ENCODE results near the gene RIC8A. TPM values are rescaled to one million over a fixed set of nuclear protein-coding genes. Genes with fewer than 3 reads are reported as not detected.

The RIC8A gene
- total RNA-seq, 1 donor from 2014 or later: 103 TPM

- intact Hi-C loops (cut with DNase I): no loop called here
- DNase-seq: no peak
- no peak for ATAC-seq
- H3K36me3 ChIP-seq: peaks cover 67% of the 10 kb centered on the region
- H3K4me3 ChIP-seq: peak overlapping the region; percentile 74
- H3K27me3 ChIP-seq (ENCODE audit: low read depth): no peaks in the 10 kb centered on the region
- no peaks in the 10 kb centered on the region for H3K9me3 ChIP-seq
- no peak for TF ChIP-seq CTCF (IDR thresholded peaks at IDR 0.05)
- peaks cover 33% of the 10 kb centered on the region for H3K4me1 ChIP-seq
- peak overlapping the region; percentile 99 for H3K27ac ChIP-seq
Measured at GRCh38 chr11:210803-211180, 3.3 kb downstream of the RIC8A start.

GRCh38 chr11:211295-211694 lies 3.8 kb downstream of the RIC8A start:
- Histone ChIP-seq H3K9me3 (no peaks in the 10 kb centered on the region), H3K27ac (no peak overlapping the region), H3K4me3 (no peak overlapping the region), H3K36me3 (peaks cover 71% of the 10 kb centered on the region), H3K4me1 (peaks cover 28% of the 10 kb centered on the region), H3K27me3 (ENCODE audit: low read depth) (no peaks in the 10 kb centered on the region)
- TF ChIP-seq CTCF (IDR thresholded peaks at IDR 0.05): no peak
- no peak for DNase-seq
- intact Hi-C loops (cut with DNase I): no loop called here
- ATAC-seq: no peak

GRCh38 chr11:211741-212140 lies 4.2 kb downstream of the RIC8A start:
- intact Hi-C loops (cut with DNase I): no loop called here
- H3K4me3 ChIP-seq: no peak overlapping the region
- no peak overlapping the region for H3K27ac ChIP-seq
- no peak for DNase-seq
- peaks cover 75% of the 10 kb centered on the region for H3K36me3 ChIP-seq
- no peaks in the 10 kb centered on the region for H3K9me3 ChIP-seq
- no peak for TF ChIP-seq CTCF (IDR thresholded peaks at IDR 0.05)
- H3K27me3 ChIP-seq (ENCODE audit: low read depth): no peaks in the 10 kb centered on the region
- no peak for ATAC-seq
- H3K4me1 ChIP-seq: peaks cover 26% of the 10 kb centered on the region

- TF ChIP-seq CTCF (IDR thresholded peaks at IDR 0.05): no peak
- no peak overlapping the region for H3K4me3 ChIP-seq
- ATAC-seq: no peak
- DNase-seq: no peak
- intact Hi-C loops (cut with DNase I): no loop called here
- peaks cover 76% of the 10 kb centered on the region for H3K36me3 ChIP-seq
- no peaks in the 10 kb centered on the region for H3K9me3 ChIP-seq
- H3K4me1 ChIP-seq: peaks cover 26% of the 10 kb centered on the region
- no peak overlapping the region for H3K27ac ChIP-seq
- no peaks in the 10 kb centered on the region for H3K27me3 ChIP-seq (ENCODE audit: low read depth)
Measured at GRCh38 chr11:212150-213100, 4.9 kb downstream of the RIC8A start.

GRCh38 chr11:213111-213510 lies 5.6 kb downstream of the RIC8A start:
- no peak overlapping the region for H3K27ac ChIP-seq
- no peak for ATAC-seq
- peaks cover 77% of the 10 kb centered on the region for H3K36me3 ChIP-seq
- intact Hi-C loops (cut with DNase I): no loop called here
- H3K4me1 ChIP-seq: peaks cover 26% of the 10 kb centered on the region
- H3K9me3 ChIP-seq: no peaks in the 10 kb centered on the region
- no peak for TF ChIP-seq CTCF (IDR thresholded peaks at IDR 0.05)
- DNase-seq: no peak
- H3K27me3 ChIP-seq (ENCODE audit: low read depth): no peaks in the 10 kb centered on the region
- H3K4me3 ChIP-seq: no peak overlapping the region
